ENCODE measurements around the gene PTPRK.

The PTPRK gene

DNA sequence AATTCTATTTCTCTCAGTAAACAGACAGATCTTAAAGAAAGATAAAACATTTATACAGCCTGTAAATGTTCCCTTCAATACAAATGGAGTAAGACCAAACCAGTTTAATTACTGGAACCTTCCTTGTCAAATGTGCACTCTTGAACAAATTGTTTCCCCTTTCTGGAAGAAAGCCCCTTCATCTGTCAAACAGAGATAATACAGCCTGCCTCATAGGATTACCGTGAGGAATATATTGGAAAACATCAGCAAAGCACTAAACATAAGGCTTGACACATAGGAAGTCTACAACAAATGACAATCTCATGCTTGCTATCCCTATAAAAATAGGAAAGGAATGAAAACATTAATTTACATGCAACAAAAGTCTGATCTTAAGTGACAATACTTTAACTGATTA lies 173.8 kb downstream of the PTPRK start:
- Histone ChIP-seq H3K4me3 (ENCODE audit: low read depth, low read length) (no peak overlapping the region), H3K27ac (ENCODE audit: low read depth, low read length) (no peak overlapping the region), H2AFZ (ENCODE audit: low read length, unreplicated experiment) (no peak overlapping the region), H3K4me1 (ENCODE audit: control insufficient read depth, insufficient read depth, low read length, unreplicated experiment) (peaks cover 5% of the 10 kb centered on the region), H3K79me2 (ENCODE audit: control insufficient read depth, insufficient read depth, low read length, unreplicated experiment) (no peaks in the 10 kb centered on the region), H3K36me3 (ENCODE audit: insufficient read depth, low read length) (no peaks in the 10 kb centered on the region), H3K27me3 (ENCODE audit: insufficient read depth, low read length) (no peaks in the 10 kb centered on the region)

DNA sequence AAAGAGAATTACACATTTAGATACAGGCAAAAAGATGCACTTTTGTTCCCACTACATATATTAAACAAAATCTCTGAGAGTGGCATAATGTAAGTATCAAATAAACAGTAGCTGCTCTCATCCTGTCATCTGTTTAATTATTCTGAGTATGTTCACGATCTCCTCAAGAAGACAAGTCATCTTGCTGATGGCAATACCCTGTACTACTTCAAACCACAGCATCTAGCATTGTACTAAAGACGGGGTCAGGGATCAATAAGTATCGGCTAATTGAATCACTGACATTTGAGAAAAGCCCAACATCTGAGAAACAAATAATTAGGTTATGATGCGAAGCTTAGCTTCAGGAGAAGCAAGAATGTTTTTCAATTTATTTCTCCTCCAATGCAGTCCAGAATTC lies 175.1 kb downstream of the PTPRK start:
- H3K4me1 ChIP-seq (ENCODE audit: control insufficient read depth, insufficient read depth, low read length, unreplicated experiment) = no peaks in the 10 kb centered on the region
- H3K36me3 ChIP-seq (ENCODE audit: insufficient read depth, low read length) = no peaks in the 10 kb centered on the region
- no peak overlapping the region for H2AFZ ChIP-seq (ENCODE audit: low read length, unreplicated experiment)
- H3K4me3 ChIP-seq (ENCODE audit: low read depth, low read length) = no peak overlapping the region
- no peak overlapping the region for H3K27ac ChIP-seq (ENCODE audit: low read depth, low read length)
- H3K79me2 ChIP-seq (ENCODE audit: control insufficient read depth, insufficient read depth, low read length, unreplicated experiment) = no peaks in the 10 kb centered on the region
- no peaks in the 10 kb centered on the region for H3K27me3 ChIP-seq (ENCODE audit: insufficient read depth, low read length)

DNA sequence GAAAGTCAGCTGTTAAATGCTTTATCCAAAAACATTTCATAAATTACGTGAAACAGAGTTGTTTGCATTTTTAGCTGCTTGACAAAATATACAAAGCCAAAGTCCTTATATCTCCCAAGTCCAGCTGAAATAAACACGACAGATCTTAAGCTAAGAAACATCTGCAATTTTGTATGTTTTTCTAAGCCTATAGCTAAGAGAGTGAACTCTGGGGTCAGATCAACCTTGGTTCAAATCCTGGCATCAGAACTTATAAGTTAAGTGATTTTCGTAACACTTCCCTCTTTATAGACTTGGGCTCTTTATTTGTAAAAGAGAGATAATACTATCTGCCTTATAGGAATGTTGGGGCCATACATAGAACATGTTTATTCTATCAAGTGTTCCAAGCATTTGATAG lies 176.7 kb downstream of the PTPRK start:
- H3K79me2 ChIP-seq (ENCODE audit: control insufficient read depth, insufficient read depth, low read length, unreplicated experiment) = no peaks in the 10 kb centered on the region
- H3K36me3 ChIP-seq (ENCODE audit: insufficient read depth, low read length) = no peaks in the 10 kb centered on the region
- H2AFZ ChIP-seq (ENCODE audit: low read length, unreplicated experiment) = no peak overlapping the region
- no peak overlapping the region for H3K27ac ChIP-seq (ENCODE audit: low read depth, low read length)
- no peaks in the 10 kb centered on the region for H3K27me3 ChIP-seq (ENCODE audit: insufficient read depth, low read length)
- no peaks in the 10 kb centered on the region for H3K4me1 ChIP-seq (ENCODE audit: control insufficient read depth, insufficient read depth, low read length, unreplicated experiment)
- H3K4me3 ChIP-seq (ENCODE audit: low read depth, low read length) = no peak overlapping the region

DNA sequence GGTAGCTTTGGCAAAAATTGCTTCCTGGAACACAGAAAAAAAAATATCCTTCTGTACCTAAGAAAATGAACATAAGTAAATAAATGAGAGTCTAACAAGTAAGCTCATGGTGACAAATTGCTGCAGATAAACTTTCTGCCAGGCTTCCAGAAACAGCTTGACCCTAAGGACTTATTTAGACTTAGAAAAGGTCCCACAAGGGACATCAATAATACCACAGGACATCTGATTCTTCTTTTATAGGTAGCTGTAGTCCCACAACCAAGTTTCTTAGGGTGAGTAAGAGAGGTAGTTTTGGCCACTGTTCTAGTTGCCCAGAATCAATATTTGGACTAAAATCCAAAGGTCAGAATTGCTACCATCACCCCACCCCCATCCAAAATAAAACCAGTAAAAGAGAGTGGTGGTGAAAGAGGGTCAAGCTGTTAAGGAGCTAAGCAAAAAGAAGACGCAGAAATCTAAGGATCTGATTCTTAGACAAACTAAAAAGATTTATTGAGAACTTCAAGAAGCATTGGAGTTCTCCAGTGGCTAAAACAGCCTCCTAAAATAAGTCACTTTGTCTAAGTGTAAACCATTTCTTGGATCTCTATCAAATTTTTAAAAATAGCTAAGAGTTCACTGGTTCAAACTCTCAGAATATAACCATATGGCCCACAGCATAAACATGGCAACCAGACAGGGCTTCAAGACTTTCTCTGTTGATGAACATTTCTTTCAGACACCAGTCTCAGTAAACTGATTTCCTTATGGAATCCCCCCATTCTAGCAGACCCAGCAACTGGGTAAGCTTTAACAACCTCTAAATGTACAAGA lies 180.6 kb downstream of the PTPRK start:
- Histone ChIP-seq H3K36me3 (ENCODE audit: insufficient read depth, low read length) (no peaks in the 10 kb centered on the region), H3K4me1 (ENCODE audit: control insufficient read depth, insufficient read depth, low read length, unreplicated experiment) (peaks cover 4% of the 10 kb centered on the region), H3K79me2 (ENCODE audit: control insufficient read depth, insufficient read depth, low read length, unreplicated experiment) (no peaks in the 10 kb centered on the region), H3K27ac (ENCODE audit: low read depth, low read length) (no peak overlapping the region), H2AFZ (ENCODE audit: low read length, unreplicated experiment) (no peak overlapping the region), H3K4me3 (ENCODE audit: low read depth, low read length) (no peak overlapping the region), H3K27me3 (ENCODE audit: insufficient read depth, low read length) (no peaks in the 10 kb centered on the region)

DNA sequence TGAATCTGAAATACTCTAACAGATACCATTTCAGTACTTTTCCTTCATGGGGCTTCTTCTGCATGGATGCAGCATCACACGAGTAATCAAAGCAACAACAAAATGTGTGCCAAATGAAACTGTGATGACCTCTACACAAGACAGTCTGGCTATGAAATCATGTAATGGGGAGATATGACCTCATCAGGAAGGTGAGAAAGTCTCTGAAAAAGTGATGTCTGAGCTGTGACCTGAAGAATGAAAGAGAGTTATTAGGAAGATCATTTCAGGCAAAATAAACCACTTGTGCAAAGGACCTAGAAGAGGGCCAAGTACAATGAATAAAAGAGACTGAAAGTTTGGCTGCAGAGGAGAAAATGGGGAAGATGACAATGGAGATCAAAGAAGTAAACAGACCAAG lies 182.8 kb downstream of the PTPRK start:
- H2AFZ ChIP-seq (ENCODE audit: low read length, unreplicated experiment) = no peak overlapping the region
- H3K4me1 ChIP-seq (ENCODE audit: control insufficient read depth, insufficient read depth, low read length, unreplicated experiment) = peaks cover 4% of the 10 kb centered on the region
- H3K36me3 ChIP-seq (ENCODE audit: insufficient read depth, low read length) = no peaks in the 10 kb centered on the region
- H3K27ac ChIP-seq (ENCODE audit: low read depth, low read length) = no peak overlapping the region
- H3K4me3 ChIP-seq (ENCODE audit: low read depth, low read length) = no peak overlapping the region
- H3K79me2 ChIP-seq (ENCODE audit: control insufficient read depth, insufficient read depth, low read length, unreplicated experiment) = no peaks in the 10 kb centered on the region
- no peaks in the 10 kb centered on the region for H3K27me3 ChIP-seq (ENCODE audit: insufficient read depth, low read length)

DNA sequence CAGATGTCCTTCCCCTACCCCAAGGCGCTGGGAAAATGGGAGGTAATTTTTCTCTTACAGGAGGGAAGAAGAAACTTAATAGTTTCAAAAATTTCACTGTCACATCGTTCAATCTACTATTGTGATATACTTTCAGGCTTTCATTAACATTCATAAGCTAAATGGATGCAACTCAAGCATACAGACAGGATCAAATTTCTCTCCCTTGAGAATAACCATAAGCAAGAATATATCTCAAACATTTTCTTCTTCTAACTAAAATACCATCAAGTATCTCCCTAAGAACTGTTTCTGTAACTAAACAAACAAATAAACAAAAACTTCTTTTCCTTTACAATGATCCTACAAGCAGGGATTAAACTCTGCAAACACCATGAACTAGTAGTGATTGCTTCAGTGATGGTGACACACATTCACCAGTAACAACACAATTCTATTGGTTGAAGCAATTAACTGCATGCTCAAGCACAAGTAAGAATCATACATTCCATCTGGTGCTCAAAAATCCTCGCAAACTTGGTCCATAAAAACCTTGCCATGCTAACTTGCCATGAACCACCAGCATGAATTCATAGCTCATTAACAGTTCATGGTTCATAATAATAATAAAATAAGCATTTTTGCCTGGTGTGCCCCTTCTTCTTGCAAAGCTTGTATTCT lies 183.8 kb downstream of the PTPRK start:
- Histone ChIP-seq H2AFZ (ENCODE audit: low read length, unreplicated experiment) (no peak overlapping the region), H3K4me1 (ENCODE audit: control insufficient read depth, insufficient read depth, low read length, unreplicated experiment) (peaks cover 4% of the 10 kb centered on the region), H3K4me3 (ENCODE audit: low read depth, low read length) (no peak overlapping the region)

DNA sequence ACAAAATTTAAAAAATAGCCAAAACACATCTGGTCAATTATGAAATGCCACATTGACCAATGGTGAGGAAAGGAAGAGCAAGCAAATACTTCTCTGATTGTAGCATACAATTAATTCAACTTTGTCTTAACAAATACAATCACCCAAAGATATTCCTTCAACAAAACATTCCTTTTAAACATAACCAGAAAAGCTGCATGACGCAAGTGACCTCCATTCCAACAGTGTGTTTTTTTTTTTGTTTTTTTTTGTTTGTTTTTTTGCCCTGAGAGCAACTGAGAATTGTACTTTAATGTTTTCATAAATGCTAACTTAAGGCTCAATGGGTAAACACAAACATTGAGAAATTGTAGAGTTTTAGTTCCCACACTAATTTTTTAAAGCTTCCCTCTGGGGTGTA lies 184.4 kb downstream of the PTPRK start:
- Histone ChIP-seq H3K36me3 (ENCODE audit: insufficient read depth, low read length) (no peaks in the 10 kb centered on the region), H3K79me2 (ENCODE audit: control insufficient read depth, insufficient read depth, low read length, unreplicated experiment) (no peaks in the 10 kb centered on the region), H3K27ac (ENCODE audit: low read depth, low read length) (no peak overlapping the region), H3K27me3 (ENCODE audit: insufficient read depth, low read length) (no peaks in the 10 kb centered on the region), H3K4me3 (ENCODE audit: low read depth, low read length) (no peak overlapping the region), H3K4me1 (ENCODE audit: control insufficient read depth, insufficient read depth, low read length, unreplicated experiment) (peaks cover 4% of the 10 kb centered on the region), H2AFZ (ENCODE audit: low read length, unreplicated experiment) (no peak overlapping the region)

More for the DNA sequence above, 183.8 kb downstream of the PTPRK start:
- H3K79me2 ChIP-seq (ENCODE audit: control insufficient read depth, insufficient read depth, low read length, unreplicated experiment) = no peaks in the 10 kb centered on the region
- H3K27ac ChIP-seq (ENCODE audit: low read depth, low read length) = no peak overlapping the region
- H3K36me3 ChIP-seq (ENCODE audit: insufficient read depth, low read length) = no peaks in the 10 kb centered on the region
- H3K27me3 ChIP-seq (ENCODE audit: insufficient read depth, low read length) = no peaks in the 10 kb centered on the region

DNA sequence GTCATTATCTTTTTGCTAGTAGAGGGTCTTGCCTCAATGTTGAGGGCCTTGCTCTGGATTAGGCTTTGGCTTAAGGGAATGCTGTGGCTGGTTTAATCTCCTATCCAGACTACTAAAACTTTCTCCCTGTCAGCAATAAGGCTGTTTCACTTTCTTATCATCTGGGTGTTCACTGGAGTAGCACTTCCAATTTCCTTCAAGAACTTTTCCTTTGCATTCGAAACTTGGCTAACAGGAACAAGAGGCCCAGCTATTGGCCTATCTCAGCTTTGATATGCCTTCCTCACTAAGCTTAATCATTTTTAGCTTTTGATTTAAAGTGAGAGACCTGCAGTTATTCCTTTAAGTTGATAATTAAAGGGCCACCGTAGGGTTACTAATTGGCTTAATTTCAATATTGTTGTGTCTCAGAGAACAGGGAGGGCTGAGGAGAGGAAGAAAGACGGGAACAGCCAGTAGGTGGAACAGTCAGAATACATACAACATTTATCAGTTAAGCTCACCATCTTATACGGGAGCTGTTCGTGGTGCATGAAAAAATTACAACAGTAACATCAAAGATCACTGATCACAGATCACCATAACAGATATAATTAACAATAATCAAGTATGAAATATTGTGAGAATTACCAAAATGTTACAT lies 186.7 kb downstream of the PTPRK start:
- Histone ChIP-seq H3K79me2 (ENCODE audit: control insufficient read depth, insufficient read depth, low read length, unreplicated experiment) (no peaks in the 10 kb centered on the region), H3K27me3 (ENCODE audit: insufficient read depth, low read length) (no peaks in the 10 kb centered on the region), H3K4me3 (ENCODE audit: low read depth, low read length) (no peak overlapping the region), H2AFZ (ENCODE audit: low read length, unreplicated experiment) (no peak overlapping the region), H3K27ac (ENCODE audit: low read depth, low read length) (no peak overlapping the region), H3K4me1 (ENCODE audit: control insufficient read depth, insufficient read depth, low read length, unreplicated experiment) (peaks cover 4% of the 10 kb centered on the region), H3K36me3 (ENCODE audit: insufficient read depth, low read length) (no peaks in the 10 kb centered on the region)

DNA sequence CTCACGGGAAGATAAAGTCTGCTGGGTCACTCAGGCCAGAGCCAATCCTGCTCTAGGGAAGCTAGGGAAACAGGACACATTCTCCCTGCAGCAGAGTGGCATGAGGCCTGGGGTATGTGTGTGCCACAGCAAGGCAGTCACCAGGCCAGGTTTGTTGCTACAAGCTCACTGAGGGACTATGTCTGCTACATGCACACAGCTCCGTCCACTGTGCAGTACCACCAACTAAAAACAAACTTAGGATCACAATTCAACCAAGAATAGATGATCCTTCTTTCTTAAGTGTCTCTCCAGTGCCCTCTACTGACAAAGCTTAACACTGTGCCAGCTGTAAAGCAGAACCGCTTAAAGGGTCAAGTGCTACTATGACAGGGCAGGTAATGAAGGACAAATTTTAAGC lies 192.5 kb downstream of the PTPRK start:
- no peak overlapping the region for H2AFZ ChIP-seq (ENCODE audit: low read length, unreplicated experiment)
- no peaks in the 10 kb centered on the region for H3K27me3 ChIP-seq (ENCODE audit: insufficient read depth, low read length)
- no peaks in the 10 kb centered on the region for H3K36me3 ChIP-seq (ENCODE audit: insufficient read depth, low read length)
- H3K4me1 ChIP-seq (ENCODE audit: control insufficient read depth, insufficient read depth, low read length, unreplicated experiment) = no peaks in the 10 kb centered on the region
- H3K27ac ChIP-seq (ENCODE audit: low read depth, low read length) = no peak overlapping the region
- no peak overlapping the region for H3K4me3 ChIP-seq (ENCODE audit: low read depth, low read length)
- H3K79me2 ChIP-seq (ENCODE audit: control insufficient read depth, insufficient read depth, low read length, unreplicated experiment) = peaks cover 3% of the 10 kb centered on the region

DNA sequence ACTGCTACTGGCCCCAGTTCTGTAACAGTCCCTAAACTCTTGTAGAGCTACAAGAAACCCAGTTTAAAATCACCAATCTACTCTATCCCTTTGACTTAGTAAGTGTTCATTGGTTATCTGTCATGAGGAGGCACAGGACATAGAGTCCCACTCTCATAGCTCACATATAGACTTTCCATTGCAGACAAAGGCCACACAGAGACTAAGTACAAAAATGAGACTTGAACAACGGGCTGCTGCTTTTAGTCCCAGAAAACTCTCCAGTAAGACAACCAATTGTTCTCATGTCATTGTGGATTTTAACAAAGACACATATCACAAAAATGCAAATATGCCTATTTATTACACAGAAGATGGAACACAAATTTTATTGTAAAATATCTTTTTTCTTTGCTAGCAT lies 197.4 kb downstream of the PTPRK start:
- Histone ChIP-seq H3K27me3 (ENCODE audit: insufficient read depth, low read length) (no peaks in the 10 kb centered on the region), H3K4me3 (ENCODE audit: low read depth, low read length) (no peak overlapping the region), H3K4me1 (ENCODE audit: control insufficient read depth, insufficient read depth, low read length, unreplicated experiment) (no peaks in the 10 kb centered on the region), H2AFZ (ENCODE audit: low read length, unreplicated experiment) (no peak overlapping the region), H3K36me3 (ENCODE audit: insufficient read depth, low read length) (no peaks in the 10 kb centered on the region), H3K27ac (ENCODE audit: low read depth, low read length) (no peak overlapping the region), H3K79me2 (ENCODE audit: control insufficient read depth, insufficient read depth, low read length, unreplicated experiment) (peaks cover 3% of the 10 kb centered on the region)

DNA sequence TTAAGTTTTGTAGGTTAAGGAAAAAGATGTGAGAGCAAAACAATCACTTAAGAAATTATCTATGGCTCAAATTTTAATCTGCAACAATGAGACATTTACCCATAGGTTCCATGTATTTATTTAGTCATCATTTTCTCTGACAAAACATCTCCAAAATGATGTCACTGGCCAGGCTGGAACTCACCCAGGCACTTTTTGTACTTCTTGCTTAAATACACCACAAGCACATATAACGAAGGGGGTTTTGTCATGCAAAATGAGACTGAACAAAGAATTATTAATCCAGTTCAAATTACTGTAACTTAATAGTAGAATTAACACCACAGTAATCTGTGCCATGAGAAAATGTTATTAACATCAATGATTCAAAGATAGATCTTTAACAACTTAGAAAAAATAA lies 200.5 kb downstream of the PTPRK start:
- Histone ChIP-seq H3K79me2 (ENCODE audit: control insufficient read depth, insufficient read depth, low read length, unreplicated experiment) (peaks cover 3% of the 10 kb centered on the region), H3K4me3 (ENCODE audit: low read depth, low read length) (no peak overlapping the region), H3K4me1 (ENCODE audit: control insufficient read depth, insufficient read depth, low read length, unreplicated experiment) (no peaks in the 10 kb centered on the region), H3K36me3 (ENCODE audit: insufficient read depth, low read length) (no peaks in the 10 kb centered on the region), H2AFZ (ENCODE audit: low read length, unreplicated experiment) (no peak overlapping the region), H3K27me3 (ENCODE audit: insufficient read depth, low read length) (no peaks in the 10 kb centered on the region), H3K27ac (ENCODE audit: low read depth, low read length) (no peak overlapping the region)
